HG02588 (cell line): ENCODE results near the gene NCCRP1.
"Not testable (repeated sequence)": the region's sequence is repeated elsewhere in the genome, so short reads cannot be mapped to it uniquely, and the experiment has no call there.

ENCODE experiments used
- ATAC-seq: cut with Tn5 transposase; IDR thresholded peaks from one replicate; pipeline ENCODE4 v1.9.1; 2021; ENCODE audit warnings: mild to moderate bottlenecking, moderate library complexity; ENCODE audit not compliant: unreplicated experiment

The NCCRP1 gene

GRCh38 chr19:39203372-39204341, 6.9 kb downstream of the NCCRP1 start, which contains the start of gene SYCN:
Gene SYCN, minus strand, starts transcription at chr19:39204263. Its CDS starts 9 bp downstream, at chr19:39204254.
- ATAC-seq, result no peak

GRCh38 chr19:39205449-39205764, 8.6 kb downstream of the NCCRP1 start:
- no peak for ATAC-seq

DNA sequence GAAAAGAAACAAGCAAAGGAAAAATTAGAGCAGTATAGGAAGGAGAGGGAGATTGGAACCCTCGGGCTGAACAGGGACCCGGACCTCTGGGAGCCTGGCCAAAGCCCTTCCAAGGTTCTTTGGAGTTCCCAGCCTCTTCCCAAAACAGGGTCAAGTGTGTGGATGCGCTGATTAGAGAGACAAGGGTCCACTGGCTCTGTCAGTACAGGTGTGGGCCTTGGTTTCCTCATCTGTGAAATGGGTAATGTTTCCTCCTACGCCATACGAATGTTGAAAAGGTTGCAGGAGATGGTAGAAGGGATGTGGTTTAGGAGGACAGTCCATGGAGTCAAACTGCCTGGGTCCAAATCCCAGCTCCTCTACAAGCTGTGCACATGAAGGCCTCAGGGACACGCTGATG, 9.4 kb downstream of the NCCRP1 start:
- ATAC-seq, result no peak

DNA sequence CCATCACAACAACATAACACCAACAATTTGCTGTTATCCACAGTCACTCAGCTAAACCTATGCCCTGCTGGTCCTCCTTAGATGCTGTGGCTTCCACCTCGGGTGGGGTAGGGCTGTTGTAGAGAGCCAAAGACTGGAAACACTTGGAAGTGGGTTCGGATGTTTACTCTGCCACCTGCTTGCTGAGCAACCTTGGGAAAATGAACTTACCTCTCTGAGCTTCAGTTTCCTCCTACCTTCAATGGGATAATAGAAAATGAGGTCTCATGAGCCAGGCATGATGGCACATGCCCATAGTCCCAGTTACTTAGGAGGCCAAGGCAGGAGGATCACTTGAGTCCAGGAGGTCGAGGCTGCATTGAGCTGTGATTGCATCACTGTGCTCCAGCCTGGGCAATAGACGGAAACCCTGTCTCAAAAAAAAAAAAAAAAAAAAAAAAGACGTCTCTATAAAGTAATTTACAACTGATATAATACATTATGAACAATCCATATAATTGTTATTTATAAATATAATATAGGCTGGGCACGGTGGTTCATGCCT, 10.6 kb downstream of the NCCRP1 start:
- no peak for ATAC-seq

- ATAC-seq, result no peak
Observed at GRCh38 chr19:39208175-39208795, 11.5 kb downstream of the NCCRP1 start.

- ATAC-seq, result no peak
Observed at GRCh38 chr19:39209196-39209595, 12.4 kb downstream of the NCCRP1 start.

GRCh38 chr19:39211731-39212374, 15.1 kb downstream of the NCCRP1 start:
- no peak for ATAC-seq

DNA sequence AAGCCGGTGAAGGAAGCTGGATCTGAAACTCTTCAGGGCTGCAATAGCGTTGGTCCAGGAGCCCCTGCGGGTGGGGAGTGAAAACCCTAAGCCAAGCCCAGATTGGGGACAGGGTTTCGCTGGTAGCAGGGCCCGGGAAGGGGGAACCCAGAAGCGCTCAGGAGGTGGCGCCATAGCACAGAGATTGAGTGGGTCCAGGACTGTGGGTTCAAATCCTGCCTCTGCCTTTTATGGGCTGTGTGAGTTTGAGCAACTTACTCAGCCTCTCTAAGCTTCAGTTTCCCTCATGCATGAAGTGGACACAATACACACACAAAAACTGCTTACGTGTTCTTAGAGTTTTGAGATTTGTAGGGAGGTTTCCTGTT, 15.6 kb downstream of the NCCRP1 start:
- ATAC-seq, result no peak

DNA sequence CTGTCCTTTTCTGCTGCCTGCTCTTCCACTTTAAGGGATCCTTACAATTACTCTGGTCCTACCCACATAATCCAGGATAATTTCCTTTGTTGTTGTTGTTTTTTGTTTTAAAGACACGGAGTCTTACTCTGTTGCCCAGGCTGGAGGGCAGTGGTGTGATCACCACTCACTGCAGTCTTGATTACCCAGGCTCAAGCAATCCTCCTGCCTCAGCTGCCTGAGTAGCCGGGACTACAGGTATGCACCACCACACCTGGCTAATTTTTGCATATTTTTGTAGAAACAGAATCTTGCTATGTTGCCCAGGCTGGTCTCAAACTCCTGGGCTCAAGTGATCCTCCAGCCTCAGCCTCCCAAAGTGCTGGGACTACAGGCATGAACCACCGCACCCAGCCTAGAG, 18.6 kb downstream of the NCCRP1 start:
- ATAC-seq, result not testable (repeated sequence)

GRCh38 chr19:39217094-39217493, 20.3 kb downstream of the NCCRP1 start:
- ATAC-seq, result no peak

DNA sequence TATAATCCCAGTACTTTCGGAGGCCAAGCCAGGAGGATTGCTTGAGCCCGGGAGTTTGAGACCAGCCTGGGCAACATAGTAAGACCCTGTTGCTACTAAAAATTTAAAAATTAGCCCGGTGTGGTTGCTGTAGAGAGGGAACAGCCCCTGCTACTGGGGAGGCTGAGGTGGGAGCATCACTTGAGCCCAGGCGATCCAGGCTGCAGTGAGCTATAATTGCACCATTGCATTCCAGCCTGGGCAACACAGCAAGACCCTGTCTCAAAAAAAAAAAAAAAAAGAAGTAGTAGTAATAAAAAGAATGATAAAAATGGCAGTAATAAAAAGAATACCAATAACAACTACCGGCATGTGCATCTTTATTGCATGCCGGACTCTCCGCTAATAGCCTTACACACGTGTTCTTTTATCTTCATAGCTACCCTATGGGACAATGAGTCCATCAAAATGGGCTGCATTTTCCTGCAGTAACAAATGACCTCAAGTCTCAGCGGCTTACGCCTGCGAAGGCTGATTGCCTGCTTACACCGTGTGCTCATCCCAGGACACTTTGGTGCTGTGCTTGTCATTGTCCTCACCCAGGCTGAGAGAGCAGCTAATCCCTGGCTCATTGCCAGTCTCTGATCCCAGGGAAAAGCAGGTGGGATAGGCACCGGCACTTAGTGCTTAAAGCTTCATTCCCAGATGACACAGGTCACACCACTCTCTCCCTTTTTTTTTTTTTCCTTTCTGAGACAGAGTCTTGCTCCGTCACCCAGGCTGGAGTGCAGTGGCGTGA, 21.7 kb downstream of the NCCRP1 start:
- ATAC-seq, result no peak

GRCh38 chr19:39219108-39219507, 22.3 kb downstream of the NCCRP1 start:
- ATAC-seq, result not testable (repeated sequence)

DNA sequence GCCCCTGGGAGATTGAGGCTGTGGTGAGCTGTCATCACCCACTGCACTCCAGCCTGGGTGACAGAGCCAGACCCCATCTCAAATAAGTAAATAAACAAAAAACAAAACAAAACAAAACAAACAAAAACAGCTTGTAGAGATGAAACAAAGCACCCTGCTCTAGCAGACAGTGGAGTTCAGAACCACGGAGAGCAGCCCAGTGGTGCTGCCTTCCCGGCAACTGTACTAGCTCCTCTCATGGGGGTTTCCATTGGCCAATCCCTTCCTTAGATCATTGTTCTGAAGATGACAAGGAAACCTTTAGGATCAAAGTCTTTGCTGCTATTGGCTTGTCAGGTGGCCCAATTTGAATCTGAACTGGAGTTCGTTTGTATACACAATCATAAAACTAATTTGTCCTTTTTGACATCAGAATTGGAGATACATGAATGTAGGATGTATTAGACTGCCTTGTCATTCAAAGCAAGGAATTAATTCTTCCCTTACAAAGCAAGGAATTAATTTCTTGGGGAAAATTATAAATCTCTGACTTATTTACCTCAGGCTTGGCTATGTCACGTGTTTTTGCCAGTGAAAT, 27.0 kb downstream of the NCCRP1 start:
- no peak for ATAC-seq

DNA sequence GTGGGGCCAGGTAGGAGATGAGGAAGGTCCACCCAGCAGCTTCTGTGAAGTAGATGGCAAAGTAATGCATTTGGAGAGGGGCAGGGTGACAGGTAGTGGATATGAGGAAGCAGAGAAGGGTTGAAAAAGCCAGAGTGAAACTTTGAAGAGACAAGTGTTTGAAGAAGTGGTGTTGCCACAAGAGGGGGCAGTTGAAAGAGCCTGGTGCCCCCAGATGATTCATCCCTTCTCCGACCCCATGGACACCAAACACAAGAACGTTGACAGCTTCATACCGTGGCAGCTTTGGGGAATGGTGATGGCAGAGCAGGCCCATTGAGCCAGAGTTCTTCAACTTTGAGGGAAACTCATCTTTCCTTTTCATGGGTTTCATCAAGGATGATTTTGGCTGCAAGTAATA, 28.1 kb downstream of the NCCRP1 start:
- ATAC-seq, result no peak

GRCh38 chr19:39230096-39230764, 33.5 kb downstream of the NCCRP1 start:
- ATAC-seq, result no peak

- no peak for ATAC-seq
Observed at GRCh38 chr19:39232708-39233107, 35.9 kb downstream of the NCCRP1 start.

DNA sequence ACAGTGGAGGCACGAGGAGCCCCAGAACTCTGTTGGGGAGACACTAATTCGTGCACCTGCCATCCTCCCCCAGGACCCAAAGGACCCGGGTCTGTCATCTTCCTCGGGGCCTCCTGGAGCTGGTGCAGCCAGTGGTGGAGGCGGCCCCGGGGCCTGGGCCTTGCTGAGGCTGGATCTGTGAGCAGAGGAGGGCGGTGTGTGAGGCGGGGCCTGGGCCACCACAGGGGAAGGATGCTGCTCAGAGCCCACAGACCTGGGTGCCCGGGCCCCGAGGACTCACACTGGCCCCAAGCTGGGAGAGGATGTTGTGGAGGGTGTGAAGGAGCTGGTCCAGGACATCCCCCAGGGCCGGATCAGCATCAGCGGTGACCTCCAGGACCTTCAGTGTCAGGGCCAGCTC, 39.8 kb downstream of the NCCRP1 start:
- ATAC-seq, result no peak

GRCh38 chr19:39237200-39238184, 40.7 kb downstream of the NCCRP1 start:
- no peak for ATAC-seq

DNA sequence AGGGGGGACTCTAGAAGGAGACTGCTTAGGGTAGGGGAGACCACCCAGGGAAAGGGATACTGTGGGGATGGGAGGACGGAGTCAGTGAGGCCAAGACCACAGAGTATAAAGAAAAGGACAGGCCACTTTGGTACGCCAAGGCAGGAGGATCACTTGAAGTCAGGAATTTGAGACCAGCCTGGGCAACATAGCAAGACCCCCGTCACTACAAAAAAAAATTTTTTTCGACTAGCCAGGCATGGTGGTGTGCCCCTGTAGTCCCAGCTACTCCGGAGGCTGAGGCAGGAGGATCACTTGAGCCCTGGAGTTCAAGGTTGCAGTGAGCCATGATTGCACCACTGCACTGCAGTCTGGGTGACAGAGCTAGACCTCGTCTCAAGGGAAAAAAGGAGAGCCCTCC, 41.4 kb downstream of the NCCRP1 start:
- ATAC-seq, result no peak
